GM12872 (cell line): ENCODE data around the gene PHACTR1.

Source experiments
- TF ChIP-seq, protein P1 (sequence below): IDR thresholded peaks from 3 replicates; pipeline ENCODE4 v1.5.1; 2011; ENCODE audit warnings: low read depth, mild to moderate bottlenecking, low read length, moderate library complexity; ENCODE audit not compliant: insufficient read depth

The PHACTR1 gene

DNA sequence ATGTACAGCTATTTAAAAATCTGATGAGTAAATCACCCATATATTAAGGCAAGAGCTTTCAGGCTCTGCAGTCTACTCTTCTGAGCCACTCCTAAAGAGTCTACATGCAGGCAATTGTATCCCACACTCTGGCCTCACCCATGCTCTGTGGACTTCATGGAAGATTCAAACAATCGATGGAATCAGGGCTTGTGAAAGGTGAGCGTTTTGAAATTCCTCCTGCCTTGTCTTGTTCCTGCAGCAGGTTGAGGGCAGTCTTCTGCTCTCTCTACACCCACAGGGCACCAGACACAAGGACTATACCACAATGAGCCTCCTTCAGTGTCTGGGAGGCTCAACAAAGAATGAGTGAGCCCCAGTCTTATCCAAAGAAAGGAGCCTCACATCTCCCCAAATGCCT lies 560.7 kb downstream of the PHACTR1 start:
- TF ChIP-seq, protein P1, sequence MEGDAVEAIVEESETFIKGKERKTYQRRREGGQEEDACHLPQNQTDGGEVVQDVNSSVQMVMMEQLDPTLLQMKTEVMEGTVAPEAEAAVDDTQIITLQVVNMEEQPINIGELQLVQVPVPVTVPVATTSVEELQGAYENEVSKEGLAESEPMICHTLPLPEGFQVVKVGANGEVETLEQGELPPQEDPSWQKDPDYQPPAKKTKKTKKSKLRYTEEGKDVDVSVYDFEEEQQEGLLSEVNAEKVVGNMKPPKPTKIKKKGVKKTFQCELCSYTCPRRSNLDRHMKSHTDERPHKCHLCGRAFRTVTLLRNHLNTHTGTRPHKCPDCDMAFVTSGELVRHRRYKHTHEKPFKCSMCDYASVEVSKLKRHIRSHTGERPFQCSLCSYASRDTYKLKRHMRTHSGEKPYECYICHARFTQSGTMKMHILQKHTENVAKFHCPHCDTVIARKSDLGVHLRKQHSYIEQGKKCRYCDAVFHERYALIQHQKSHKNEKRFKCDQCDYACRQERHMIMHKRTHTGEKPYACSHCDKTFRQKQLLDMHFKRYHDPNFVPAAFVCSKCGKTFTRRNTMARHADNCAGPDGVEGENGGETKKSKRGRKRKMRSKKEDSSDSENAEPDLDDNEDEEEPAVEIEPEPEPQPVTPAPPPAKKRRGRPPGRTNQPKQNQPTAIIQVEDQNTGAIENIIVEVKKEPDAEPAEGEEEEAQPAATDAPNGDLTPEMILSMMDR, result no peak

DNA sequence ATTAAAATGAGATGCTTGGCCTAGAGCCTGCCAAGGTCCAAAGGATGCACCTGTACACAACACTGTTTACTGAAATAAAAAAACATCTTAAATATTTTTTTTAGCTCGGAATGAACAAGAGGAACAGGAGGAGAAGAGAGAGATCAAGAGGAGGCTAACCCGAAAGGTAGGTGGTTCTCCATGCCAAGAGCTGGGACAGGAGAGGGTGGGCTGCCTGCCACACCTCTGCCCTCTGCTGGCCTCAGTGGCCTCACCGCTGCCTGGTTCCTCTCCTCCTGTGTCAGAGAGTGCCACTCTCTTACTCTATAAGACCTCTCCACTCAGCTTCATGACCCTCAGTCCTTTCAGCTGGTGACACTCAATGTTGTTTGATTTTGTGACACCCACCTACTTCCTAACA lies 561.6 kb downstream of the PHACTR1 start:
- TF ChIP-seq, protein P1, result peak; percentile 68

DNA sequence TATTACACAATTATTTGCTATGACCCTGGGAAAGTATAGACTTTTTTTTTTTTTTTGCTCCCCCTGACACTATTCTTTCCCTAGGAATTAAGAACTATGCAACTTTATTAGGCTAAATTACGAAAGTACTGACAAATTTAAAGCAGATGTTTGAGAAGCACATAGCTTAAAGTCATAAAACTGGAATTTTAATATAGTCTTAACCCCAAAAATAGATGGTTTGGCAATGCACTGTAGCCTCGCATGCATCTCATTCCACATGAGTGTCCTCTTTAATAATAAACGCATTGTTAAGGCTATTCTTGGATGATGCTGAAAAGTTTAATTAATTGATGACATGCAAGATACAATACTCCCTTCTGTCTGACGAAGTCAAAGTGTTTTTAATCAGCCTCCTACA lies 562.4 kb downstream of the PHACTR1 start:
- TF ChIP-seq, protein P1, result no peak

DNA sequence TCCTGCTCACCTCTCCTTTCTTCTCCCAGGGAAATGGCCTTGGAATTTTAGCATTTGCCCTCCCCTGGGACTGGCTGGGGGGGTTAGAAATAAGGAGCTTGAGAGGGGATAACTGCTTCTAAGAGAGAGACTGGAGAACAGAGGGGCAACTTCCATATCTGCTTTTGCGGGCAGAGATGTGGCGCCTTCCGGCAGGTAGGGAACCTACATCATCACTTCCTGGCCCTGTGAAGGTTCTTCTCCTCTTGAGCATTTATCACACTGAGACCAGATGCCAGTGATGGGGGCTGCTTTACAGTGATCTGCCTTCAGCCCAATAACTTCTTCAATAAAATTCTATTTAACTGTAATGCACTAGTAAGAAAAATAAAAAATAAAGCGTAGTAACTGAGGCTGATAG lies 563.7 kb downstream of the PHACTR1 start:
- TF ChIP-seq, protein P1, result no peak

DNA sequence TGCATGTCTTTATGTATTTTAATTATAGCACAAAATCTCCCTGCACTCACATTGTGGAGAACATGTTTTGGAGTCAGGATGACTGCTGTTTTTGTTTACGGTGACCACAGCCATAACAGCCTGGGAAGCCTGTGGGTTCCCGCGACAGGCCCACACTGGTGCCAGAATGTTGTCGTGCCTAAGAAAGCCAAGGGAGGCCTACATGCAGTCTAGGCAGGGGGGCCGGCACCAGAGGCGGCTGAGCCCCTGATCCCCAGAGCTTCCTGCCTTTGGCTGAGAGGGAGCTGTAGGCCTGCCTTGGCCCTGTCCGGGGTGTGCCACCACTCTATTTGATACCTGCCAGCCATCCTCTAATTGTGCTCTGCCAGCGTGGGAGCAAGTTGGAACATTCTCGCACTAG lies 565.1 kb downstream of the PHACTR1 start:
- TF ChIP-seq, protein P1, result no peak

DNA sequence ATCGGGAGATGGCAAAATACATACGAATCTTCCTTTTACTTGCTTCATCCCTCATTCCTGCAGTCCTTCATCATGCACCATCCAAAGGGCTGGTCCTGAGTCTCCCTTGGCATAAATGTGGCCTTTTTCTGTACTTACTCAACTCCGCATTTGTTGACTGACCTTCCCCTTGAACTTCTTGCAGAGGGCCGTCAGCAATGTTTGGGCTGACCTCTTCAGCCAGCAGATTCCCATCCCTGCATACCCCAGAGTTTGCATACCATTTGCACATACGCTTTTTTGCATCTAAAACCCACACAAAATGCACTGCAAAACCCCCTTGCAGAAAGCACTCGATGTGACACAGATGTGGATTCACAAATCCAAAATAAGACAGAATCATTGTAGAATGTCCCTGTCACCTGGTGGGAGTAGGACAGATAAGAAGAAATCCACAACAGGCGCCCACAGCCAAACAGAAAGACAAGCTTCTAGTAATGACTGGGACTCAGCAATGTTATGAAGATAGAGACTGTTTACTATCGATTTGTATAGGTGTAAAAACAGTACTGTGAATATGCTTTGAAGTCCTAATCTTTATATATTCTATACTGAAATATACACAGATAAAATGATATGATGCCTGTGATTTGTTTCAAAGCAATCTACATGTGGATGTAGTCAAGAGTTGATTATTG lies 566.0 kb downstream of the PHACTR1 start:
- TF ChIP-seq, protein P1, result no peak

DNA sequence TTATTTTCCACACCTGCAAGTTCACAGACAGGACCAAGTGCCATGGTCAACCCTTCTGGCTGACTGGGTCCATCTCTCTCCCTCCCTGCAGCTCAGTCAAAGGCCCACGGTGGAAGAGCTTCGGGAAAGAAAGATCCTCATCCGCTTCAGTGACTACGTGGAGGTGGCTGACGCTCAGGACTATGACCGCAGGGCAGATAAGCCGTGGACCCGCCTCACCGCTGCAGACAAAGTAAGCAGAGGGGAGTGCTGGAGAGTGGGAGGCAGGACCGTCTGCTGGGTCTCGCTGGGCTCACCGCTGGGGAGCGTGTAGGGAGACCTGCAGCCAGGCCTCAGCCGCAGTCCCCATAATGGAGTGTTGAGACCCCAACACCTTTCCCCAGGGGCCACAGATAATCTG lies 566.8 kb downstream of the PHACTR1 start:
- TF ChIP-seq, protein P1, result no peak

DNA sequence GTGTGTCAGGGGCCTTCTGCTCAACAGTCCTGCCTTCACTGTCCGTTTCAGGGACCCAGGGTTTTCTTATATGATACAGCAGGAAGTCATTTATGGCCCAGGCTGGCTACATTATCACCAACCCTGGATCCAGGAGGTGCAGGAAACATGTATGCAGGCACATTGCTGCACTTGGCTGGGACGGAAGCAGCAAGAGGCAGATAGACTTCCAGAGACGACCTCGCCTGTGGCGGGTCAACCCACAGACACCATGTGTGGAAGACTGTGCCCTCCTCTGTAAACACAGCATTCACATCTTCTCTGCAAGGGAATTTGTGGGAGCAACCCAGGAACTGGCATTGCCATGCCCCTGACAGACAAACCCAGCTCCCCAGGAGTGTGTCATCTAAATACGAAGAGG lies 568.1 kb downstream of the PHACTR1 start:
- TF ChIP-seq, protein P1, result no peak
